ENCODE data around the gene PTPN13.
"Not testable (repeated sequence)": the region's sequence is repeated elsewhere in the genome, so short reads cannot be mapped to it uniquely, and the experiment has no call there.

PTPN13 gene

GRCh38 chr4:86718152-86718551, 124.0 kb downstream of the PTPN13 start:
- no peak for DNase-seq (ENCODE audit: low spot score)

GRCh38 chr4:86719149-86719548, 125.0 kb downstream of the PTPN13 start:
- DNase-seq (ENCODE audit: low spot score) = not testable (repeated sequence)

- DNase-seq (ENCODE audit: low spot score) = peak; percentile 66
Measured at GRCh38 chr4:86720508-86721068, 126.5 kb downstream of the PTPN13 start.

DNA sequence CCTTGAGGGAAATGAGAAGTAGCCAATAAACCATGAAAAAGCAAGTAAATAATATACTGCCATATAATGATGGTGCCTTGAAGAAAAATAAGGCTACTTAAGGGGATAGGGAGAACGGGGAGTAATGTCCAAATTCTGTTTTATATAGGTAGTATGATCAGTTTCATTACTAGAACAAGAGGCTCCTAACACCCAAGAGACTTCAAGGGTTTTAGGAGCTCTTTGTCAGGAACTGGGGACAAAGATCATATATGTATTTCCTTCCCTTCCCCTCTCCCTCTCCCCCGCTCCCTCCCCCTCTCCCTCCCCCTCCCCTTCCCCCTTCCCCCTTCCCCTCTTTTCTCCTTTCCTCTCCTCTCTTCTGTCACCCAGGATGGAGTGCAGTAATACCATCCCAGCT, 127.3 kb downstream of the PTPN13 start:
- no peak for DNase-seq (ENCODE audit: low spot score)

GRCh38 chr4:86730310-86730709, 136.2 kb downstream of the PTPN13 start:
- no peak for DNase-seq (ENCODE audit: low spot score)

- no peak for DNase-seq (ENCODE audit: low spot score)
Measured at GRCh38 chr4:86737244-86737643, 143.1 kb downstream of the PTPN13 start.

DNA sequence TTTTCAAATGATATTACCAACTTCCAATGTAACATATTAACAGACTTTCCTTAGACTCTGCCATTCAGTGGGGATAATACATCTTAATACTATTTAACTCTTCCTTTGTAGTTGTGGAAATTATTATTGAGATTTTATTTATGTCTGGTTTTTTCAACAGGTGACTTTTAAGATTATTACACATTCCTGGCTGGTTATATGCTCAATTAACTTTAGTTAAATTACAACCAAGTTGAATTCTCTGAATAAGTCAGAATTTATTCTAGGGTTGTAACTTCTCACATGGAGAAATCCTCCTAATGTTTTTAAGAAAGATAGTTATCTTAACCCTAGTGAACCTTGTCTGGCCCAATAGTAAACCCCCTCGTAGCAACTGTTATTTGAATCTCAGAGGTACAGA, 147.7 kb downstream of the PTPN13 start:
- DNase-seq (ENCODE audit: low spot score) = no peak

- no peak for DNase-seq (ENCODE audit: low spot score)
Measured at GRCh38 chr4:86744570-86744969, 150.5 kb downstream of the PTPN13 start.

- no peak for DNase-seq (ENCODE audit: low spot score)
Measured at GRCh38 chr4:86749121-86749520, 155.0 kb downstream of the PTPN13 start.

GRCh38 chr4:86755388-86755787, 161.3 kb downstream of the PTPN13 start:
- DNase-seq (ENCODE audit: low spot score) = no peak

- no peak for DNase-seq (ENCODE audit: low spot score)
Measured at GRCh38 chr4:86757468-86757867, 163.4 kb downstream of the PTPN13 start.

DNA sequence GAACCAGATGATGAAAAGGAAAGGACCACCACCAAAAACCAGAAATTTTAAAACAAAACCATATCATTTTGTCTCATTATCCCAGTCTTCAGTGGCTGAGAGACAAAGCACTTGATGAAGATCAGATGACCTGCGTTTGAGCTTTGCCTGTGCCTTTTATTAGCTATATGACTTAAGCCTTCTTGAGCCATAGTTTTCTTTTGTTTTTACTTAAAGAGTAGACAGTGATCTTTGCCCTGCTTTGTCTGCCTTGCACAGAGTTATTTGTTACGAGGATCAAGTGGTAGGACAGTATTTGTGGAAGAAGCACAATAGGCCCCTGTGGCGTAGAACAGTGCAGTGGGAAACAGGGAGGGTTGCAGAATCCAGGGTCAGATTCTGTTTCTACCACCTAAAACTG, 165.2 kb downstream of the PTPN13 start:
- peak; percentile 21 for DNase-seq (ENCODE audit: low spot score)

DNA sequence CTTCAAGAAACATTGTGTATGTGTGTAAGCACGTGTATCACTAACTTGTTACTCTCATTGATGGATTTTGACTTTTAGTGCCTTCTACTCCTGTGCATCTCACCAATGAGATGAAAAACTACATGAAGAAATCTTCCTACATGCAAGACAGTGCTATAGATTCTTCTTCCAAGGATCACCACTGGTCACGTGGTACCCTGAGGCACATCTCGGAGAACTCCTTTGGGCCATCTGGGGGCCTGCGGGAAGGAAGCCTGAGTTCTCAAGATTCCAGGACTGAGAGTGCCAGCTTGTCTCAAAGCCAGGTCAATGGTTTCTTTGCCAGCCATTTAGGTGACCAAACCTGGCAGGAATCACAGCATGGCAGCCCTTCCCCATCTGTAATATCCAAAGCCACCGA, 168.5 kb downstream of the PTPN13 start:
- DNase-seq (ENCODE audit: low spot score) = no peak

DNA sequence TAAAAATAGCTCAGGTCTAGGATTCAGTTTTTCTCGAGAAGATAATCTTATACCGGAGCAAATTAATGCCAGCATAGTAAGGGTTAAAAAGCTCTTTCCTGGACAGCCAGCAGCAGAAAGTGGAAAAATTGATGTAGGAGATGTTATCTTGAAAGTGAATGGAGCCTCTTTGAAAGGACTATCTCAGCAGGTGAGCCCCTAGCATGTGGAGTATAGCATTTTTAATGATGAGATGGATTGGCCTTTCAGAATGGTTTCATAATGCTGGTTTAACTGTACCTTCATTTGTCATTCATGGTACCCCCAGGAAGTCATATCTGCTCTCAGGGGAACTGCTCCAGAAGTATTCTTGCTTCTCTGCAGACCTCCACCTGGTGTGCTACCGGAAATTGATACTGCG, 175.7 kb downstream of the PTPN13 start:
- DNase-seq (ENCODE audit: low spot score) = no peak

GRCh38 chr4:86771141-86771540, 177.0 kb downstream of the PTPN13 start:
- no peak for DNase-seq (ENCODE audit: low spot score)

DNA sequence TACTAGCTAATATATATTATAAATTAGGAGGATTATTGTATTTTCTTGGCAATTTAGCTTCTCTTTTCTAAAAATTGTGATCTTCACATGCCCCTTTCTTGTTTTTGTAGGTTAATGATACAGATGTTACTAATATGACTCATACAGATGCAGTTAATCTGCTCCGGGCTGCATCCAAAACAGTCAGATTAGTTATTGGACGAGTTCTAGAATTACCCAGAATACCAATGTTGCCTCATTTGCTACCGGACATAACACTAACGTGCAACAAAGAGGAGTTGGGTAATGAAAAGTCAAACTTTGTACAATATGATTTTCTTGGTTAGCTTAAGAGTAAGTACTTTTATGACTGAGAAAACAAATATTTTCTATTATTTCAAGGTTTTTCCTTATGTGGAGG, 180.9 kb downstream of the PTPN13 start:
- DNase-seq (ENCODE audit: low spot score) = no peak

DNA sequence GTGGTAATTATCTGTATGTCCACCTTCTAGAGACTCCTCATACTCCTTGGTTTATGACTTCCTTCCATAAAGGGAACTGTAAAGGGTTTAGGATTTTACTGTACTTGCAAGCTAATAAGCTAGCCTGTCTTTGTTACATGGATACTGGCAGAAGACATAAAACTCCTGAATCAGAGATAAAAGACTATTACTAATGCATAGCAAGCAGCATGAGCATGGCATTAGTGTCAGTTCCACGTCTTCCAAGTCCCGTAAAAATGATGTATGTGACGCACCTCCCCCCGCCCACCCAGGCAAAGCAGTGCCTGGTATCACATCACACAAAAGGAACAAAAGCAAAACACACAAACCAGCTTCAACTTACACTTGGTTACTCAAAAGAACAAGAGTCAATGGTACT, 184.1 kb downstream of the PTPN13 start:
- DNase-seq (ENCODE audit: low spot score) = peak; percentile 7

- DNase-seq (ENCODE audit: low spot score) = no peak
Measured at GRCh38 chr4:86788826-86789225, 194.7 kb downstream of the PTPN13 start.

GRCh38 chr4:86791126-86791525, 197.0 kb downstream of the PTPN13 start:
- no peak for DNase-seq (ENCODE audit: low spot score)

DNA sequence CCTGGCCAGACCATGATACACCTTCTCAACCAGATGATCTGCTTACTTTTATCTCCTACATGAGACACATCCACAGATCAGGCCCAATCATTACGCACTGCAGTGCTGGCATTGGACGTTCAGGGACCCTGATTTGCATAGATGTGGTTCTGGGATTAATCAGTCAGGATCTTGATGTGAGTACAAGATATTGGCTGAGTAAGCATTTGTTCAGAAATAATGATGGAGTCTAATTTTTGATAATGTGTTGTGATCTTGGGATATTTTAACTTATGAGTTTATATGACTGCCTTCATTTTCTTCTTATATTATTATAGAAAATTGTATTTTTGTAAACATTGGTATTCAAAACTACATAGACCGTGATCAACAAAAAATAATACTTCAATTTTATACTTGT, 215.7 kb downstream of the PTPN13 start:
- DNase-seq (ENCODE audit: low spot score) = no peak

DNA sequence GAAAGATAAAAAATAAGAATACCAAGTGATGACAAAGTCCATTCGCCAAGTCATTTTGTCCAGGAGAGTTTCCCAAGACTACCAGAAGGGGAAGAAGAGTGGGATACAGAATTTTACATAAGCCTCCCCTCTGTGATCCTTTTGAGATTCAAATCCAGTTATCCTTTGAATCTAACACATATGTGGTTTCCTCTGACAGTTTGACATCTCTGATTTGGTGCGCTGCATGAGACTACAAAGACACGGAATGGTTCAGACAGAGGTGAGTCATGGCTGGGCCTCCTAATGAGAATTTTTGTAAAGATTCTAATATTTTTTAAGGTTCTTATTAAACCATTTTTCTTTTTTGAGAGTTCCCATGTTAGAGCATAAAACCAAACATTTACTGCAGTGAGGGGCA, 216.7 kb downstream of the PTPN13 start:
- DNase-seq (ENCODE audit: low spot score) = no peak

- no peak for DNase-seq (ENCODE audit: low spot score)
Measured at GRCh38 chr4:86815653-86816052, 221.5 kb downstream of the PTPN13 start.

- no peak for DNase-seq (ENCODE audit: low spot score)
Measured at GRCh38 chr4:86816501-86817273, 222.6 kb downstream of the PTPN13 start.

DNA sequence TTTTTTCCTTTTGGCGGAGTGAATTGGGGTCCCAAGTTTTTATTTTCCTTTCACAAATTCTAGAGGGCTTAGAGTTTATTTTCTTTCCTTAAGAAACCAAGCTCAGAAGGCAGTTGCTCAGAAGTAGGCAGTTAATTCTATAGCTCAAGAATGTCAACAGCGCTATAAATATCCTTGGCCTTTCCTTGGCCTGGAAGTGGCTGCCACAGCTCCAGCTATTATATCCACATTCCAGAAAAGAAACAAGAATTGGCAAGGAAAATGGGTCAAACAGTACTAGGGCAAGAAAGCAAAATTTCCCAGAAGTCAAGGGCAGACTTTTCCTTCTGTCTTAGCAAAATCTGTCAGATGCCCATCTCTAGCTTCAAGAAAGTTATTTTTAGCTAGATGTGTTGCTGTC, 224.1 kb downstream of the PTPN13 start:
- no peak for DNase-seq (ENCODE audit: low spot score)
